PC-9 (cell line): ENCODE data around the gene BLM. TPM values are rescaled to one million over a fixed set of nuclear protein-coding genes. Genes with fewer than 3 reads are reported as not detected.

ENCODE experiments used
- BruUV-seq: library from RNA; stranded (reverse); fragments of 400-500 nt; replicated peaks from 2 replicates; lab custom pipeline; 2021; lab: Mats Ljungman, UMichigan
- CTCF ChIA-PET: fragments of 300-600 bp; sonication (Branson Sonifier 250); formaldehyde crosslinking; loops from one replicate; lab custom pipeline; 2022; ENCODE audit warnings: antibody characterized with exemption; lab: Charles Lee
- POLR2A ChIA-PET: fragments of 300-600 bp; sonication (Branson Sonifier 250); formaldehyde crosslinking; loops from one replicate; lab custom pipeline; 2022; ENCODE audit warnings: antibody characterized with exemption; ENCODE audit not compliant: unreplicated experiment; lab: Charles Lee
- DNase-seq, 2 experiments: peaks; one replicate each; pipeline versions ENCODE4 v3.0.0 to v3.0.0-alpha.2; 2015 to 2022; ENCODE audit warnings: mixed read lengths in 1 of 2
- H2AFZ ChIP-seq: fragments of 200-600 bp; sonication (generic); 2 replicates; pipeline ENCODE4 v1.8.1; 2017; ENCODE audit warnings: antibody characterized with exemption
- H3F3A ChIP-seq: fragments of 200-600 bp; sonication (generic); 2 replicates; pipeline ENCODE4 v1.8.1; 2017; ENCODE audit warnings: antibody characterized with exemption, mild to moderate bottlenecking, low read depth; ENCODE audit not compliant: insufficient read depth
- H3K27ac ChIP-seq: fragments of 200-600 bp; sonication (generic); 2 replicates; pipeline ENCODE4 v1.6.1; 2016; ENCODE audit warnings: mixed run types
- H3K27me3 ChIP-seq: fragments of 200-600 bp; sonication (generic); 2 replicates; pipeline ENCODE4 v1.6.1; 2016; ENCODE audit warnings: low read depth, mixed run types; ENCODE audit not compliant: insufficient read depth
- H3K36me3 ChIP-seq: fragments of 200-600 bp; sonication (generic); 2 replicates; pipeline ENCODE4 v1.6.1; 2016; ENCODE audit warnings: low read depth, mixed run types
- H3K4me1 ChIP-seq: fragments of 200-600 bp; sonication (generic); replicated peaks from 2 replicates; pipeline ENCODE4 v1.6.1; 2016; ENCODE audit warnings: mixed run types; ENCODE audit not compliant: insufficient read depth
- H3K4me2 ChIP-seq: fragments of 200-600 bp; sonication (generic); 2 replicates; pipeline ENCODE4 v1.6.1; 2017; ENCODE audit warnings: mixed run types
- H3K4me3 ChIP-seq: fragments of 200-600 bp; sonication (generic); 2 replicates; pipeline ENCODE4 v1.6.1; 2016; ENCODE audit warnings: mixed run types
- H3K79me2 ChIP-seq: fragments of 200-600 bp; sonication (generic); 2 replicates; pipeline ENCODE4 v1.6.1; 2017; ENCODE audit warnings: low read depth, mixed run types
- H3K9me2 ChIP-seq: fragments of 200-600 bp; sonication (generic); 2 replicates; pipeline ENCODE4 v1.8.1; 2017; ENCODE audit warnings: mild to moderate bottlenecking; ENCODE audit not compliant: insufficient read depth
- H3K9me3 ChIP-seq: fragments of 200-600 bp; sonication (generic); 2 replicates; pipeline ENCODE4 v1.8.1; 2016; ENCODE audit warnings: low read depth; ENCODE audit not compliant: insufficient read depth
- H4K20me1 ChIP-seq: fragments of 200-600 bp; sonication (generic); 2 replicates; pipeline ENCODE4 v1.8.1; 2017; ENCODE audit not compliant: insufficient read depth
- EZH2 ChIP-seq: fragments of 200-600 bp; sonication (generic); IDR thresholded peaks from 2 replicates; pipeline ENCODE4 v1.8.0; 2017; ENCODE audit warnings: antibody characterized with exemption, low read depth
- intact Hi-C: fragments of 100-400 bp; cut with micrococcal nuclease; formaldehyde crosslinking; loops from one replicate; pipeline ENCODE4 v1.10.0; 2022; ENCODE audit not compliant: unreplicated experiment
- total RNA-seq: library from RNA; stranded (reverse); gene quantifications from 2 replicates; pipeline ENCODE4 v1.2.3, GENCODE V29; 2021
- TF ChIP-seq, protein P1 (sequence below): fragments of 200-600 bp; sonication (generic); conservative IDR thresholded peaks from 2 replicates; pipeline ENCODE4 v1.6.1; 2017; ENCODE audit warnings: mixed run types, antibody characterized with exemption, mild to moderate bottlenecking, moderate library complexity

BLM gene
- total RNA-seq, 1 experiment from 2014 or later, result 19.1 TPM

DNA sequence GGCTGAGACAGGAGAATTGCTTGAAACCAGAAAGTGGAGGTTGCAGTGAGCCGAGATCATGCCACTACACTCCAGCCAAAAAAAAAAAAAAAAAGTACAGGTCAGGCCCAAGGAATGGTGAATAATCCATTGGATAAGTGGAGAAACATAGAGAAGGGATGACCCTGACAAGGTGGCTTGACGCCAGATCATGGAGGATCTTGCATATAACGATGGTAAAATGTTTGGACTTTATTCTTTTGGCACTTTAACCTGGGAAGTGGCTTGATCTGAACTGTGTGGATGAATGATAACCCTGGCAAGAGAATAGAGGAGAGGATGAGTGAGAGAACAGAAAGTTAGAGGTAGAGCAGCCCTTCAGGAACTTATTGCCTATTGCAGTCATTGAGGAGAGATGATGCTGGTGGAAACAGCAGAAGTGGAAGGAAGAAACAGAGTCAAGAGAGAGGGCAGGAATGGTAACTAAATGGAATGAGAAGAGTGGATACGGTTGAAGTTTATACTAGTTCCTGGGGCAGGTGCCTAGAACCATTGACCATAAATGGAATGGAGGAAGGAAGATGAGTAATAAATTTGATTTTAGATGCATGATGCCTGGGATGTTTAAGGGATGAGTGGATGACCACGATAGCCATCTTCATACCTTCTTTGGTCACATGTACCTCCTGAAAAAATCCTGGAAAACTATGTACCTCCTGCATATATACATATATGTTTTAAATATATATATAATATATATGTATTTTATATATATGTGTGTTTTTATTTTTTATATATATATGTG is 57.8 kb downstream of the BLM start:
- Histone ChIP-seq H3K27me3 (no peaks in the 10 kb centered on the region), H3K9me2 (no peaks in the 10 kb centered on the region), H4K20me1 (no peaks in the 10 kb centered on the region), H3K36me3 (no peaks in the 10 kb centered on the region), H3K79me2 (no peaks in the 10 kb centered on the region), H3K9me3 (no peaks in the 10 kb centered on the region), H3K4me2 (peak overlapping the region; percentile 10; the same call in 1 of the 2 replicates), H3F3A (peaks cover 9% of the 10 kb centered on the region; the same call in 1 of the 2 replicates), H3K27ac (no peak overlapping the region), H2AFZ (no peak overlapping the region), H3K4me3 (no peak overlapping the region), H3K4me1 (peaks cover 7% of the 10 kb centered on the region)
- TF ChIP-seq, protein P1, sequence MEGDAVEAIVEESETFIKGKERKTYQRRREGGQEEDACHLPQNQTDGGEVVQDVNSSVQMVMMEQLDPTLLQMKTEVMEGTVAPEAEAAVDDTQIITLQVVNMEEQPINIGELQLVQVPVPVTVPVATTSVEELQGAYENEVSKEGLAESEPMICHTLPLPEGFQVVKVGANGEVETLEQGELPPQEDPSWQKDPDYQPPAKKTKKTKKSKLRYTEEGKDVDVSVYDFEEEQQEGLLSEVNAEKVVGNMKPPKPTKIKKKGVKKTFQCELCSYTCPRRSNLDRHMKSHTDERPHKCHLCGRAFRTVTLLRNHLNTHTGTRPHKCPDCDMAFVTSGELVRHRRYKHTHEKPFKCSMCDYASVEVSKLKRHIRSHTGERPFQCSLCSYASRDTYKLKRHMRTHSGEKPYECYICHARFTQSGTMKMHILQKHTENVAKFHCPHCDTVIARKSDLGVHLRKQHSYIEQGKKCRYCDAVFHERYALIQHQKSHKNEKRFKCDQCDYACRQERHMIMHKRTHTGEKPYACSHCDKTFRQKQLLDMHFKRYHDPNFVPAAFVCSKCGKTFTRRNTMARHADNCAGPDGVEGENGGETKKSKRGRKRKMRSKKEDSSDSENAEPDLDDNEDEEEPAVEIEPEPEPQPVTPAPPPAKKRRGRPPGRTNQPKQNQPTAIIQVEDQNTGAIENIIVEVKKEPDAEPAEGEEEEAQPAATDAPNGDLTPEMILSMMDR, result no peak
- TF ChIP-seq EZH2, result no peak
- TSS peak; percentile 100 for BruUV-seq
- ChIA-PET POLR2A (no interaction called here), CTCF (no interaction called here)
- intact Hi-C loops, result loop anchor here (5.0 kb wide), 1 partner anchor 128 kb away; no protein-coding TSS in a partner anchor
- DNase-seq, result peak; percentile 5 to 61

DNA sequence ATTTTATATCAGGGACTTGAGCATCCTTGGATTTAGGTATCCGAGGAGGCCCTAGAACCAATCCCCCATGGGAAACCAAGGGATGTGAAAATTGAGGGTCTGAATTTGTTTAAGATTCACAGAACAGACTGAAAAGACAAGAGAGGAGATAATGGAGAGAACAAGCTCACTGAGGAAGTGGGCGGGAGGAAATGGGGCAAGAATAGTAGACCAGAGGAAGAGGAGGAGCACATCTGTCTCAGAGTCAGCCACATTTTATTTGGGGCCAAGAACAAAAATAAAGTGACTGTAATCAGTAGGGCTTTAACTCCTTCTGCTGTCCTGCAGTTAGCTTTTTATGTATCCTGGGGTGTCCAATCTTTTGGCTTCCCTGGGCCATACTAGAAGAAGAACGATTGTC is 63.8 kb downstream of the BLM start:
- Histone ChIP-seq H3K27me3 (no peaks in the 10 kb centered on the region), H3K9me2 (no peaks in the 10 kb centered on the region; the same call in 1 of the 2 replicates), H3F3A (0 out of 2 replicates have a peak, but pooled peaks cover 2% of the 10 kb centered on the region), H3K36me3 (no peaks in the 10 kb centered on the region), H3K4me2 (no peak overlapping the region), H3K4me1 (no peaks in the 10 kb centered on the region), H3K79me2 (no peaks in the 10 kb centered on the region), H4K20me1 (no peaks in the 10 kb centered on the region), H2AFZ (no peak overlapping the region), H3K9me3 (no peaks in the 10 kb centered on the region), H3K4me3 (no peak overlapping the region), H3K27ac (no peak overlapping the region)
- no TSS peak for BruUV-seq
- intact Hi-C loops, result no loop called here
- ChIA-PET CTCF (no interaction called here), POLR2A (no interaction called here)
- no peak for DNase-seq
- TF ChIP-seq EZH2, result no peak
- TF ChIP-seq, protein P1, result no peak

DNA sequence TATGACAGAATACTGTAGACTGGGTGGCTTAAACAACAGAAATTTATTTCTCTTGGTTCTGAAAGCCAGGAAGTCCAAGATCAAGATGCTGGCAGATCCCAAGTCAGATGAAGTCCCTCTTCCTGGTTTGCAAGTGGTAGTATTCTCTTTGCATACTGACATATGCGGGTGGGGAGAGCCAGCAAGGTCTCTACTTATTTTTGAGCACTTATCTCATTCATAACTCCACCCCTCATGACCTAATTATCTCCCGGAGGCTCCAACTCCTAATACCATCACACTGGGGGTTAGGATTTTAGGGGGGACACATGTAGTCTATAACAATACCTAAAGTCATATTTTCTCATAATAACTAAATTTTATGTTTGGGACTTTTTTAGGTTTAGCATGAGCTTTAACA is 65.3 kb downstream of the BLM start:
- TF ChIP-seq, protein P1, result no peak
- TF ChIP-seq EZH2, result no peak
- CTCF ChIA-PET, result no interaction called here

More for the DNA sequence above, 65.3 kb downstream of the BLM start:
- no peaks in the 10 kb centered on the region for H3K9me3 ChIP-seq
- H4K20me1 ChIP-seq, result no peaks in the 10 kb centered on the region
- no TSS peak for BruUV-seq
- H3F3A ChIP-seq, result 0 out of 2 replicates have a peak, but pooled peaks cover 2% of the 10 kb centered on the region
- intact Hi-C loops, result no loop called here
- H3K4me3 ChIP-seq, result no peak overlapping the region
- POLR2A ChIA-PET, result no interaction called here
- no peaks in the 10 kb centered on the region for H3K27me3 ChIP-seq
- no peaks in the 10 kb centered on the region; the same call in 1 of the 2 replicates for H3K9me2 ChIP-seq
- no peak for DNase-seq
- no peak overlapping the region for H3K4me2 ChIP-seq
- H3K4me1 ChIP-seq, result no peaks in the 10 kb centered on the region
- H2AFZ ChIP-seq, result no peak overlapping the region
- no peak overlapping the region for H3K27ac ChIP-seq
- no peaks in the 10 kb centered on the region for H3K36me3 ChIP-seq
- H3K79me2 ChIP-seq, result no peaks in the 10 kb centered on the region
